ENCODE data around the gene NRIP1.

NRIP1 gene

GRCh38 chr21:15029077-15029476 lies 35.7 kb downstream of the NRIP1 start:
- TF ChIP-seq CTCF (IDR thresholded peaks at IDR 0.05; ENCODE audit: low read depth, low read length), result no peak
- no peak overlapping the region for H3K27ac ChIP-seq
- no peak overlapping the region for H3K4me3 ChIP-seq (ENCODE audit: low read depth, low read length)
- no peaks in the 10 kb centered on the region for H3K27me3 ChIP-seq (ENCODE audit: insufficient read depth, low read depth, severe bottlenecking)
- peaks cover 5% of the 10 kb centered on the region; the same call in 1 of the 2 replicates for H3K36me3 ChIP-seq
- H3K9me3 ChIP-seq (ENCODE audit: severe bottlenecking), result no peaks in the 10 kb centered on the region
- DNase-seq, result no peak

GRCh38 chr21:15028186-15028585 lies 36.6 kb downstream of the NRIP1 start:
- H3K27ac ChIP-seq, result no peak overlapping the region
- no peak for TF ChIP-seq CTCF (IDR thresholded peaks at IDR 0.05; ENCODE audit: low read depth, low read length)
- no peak for DNase-seq

GRCh38 chr21:15027056-15027455 lies 37.7 kb downstream of the NRIP1 start:
- Histone ChIP-seq H3K36me3 (no peaks in the 10 kb centered on the region; the same call in 1 of the 2 replicates), H3K27ac (no peak overlapping the region), H3K4me3 (ENCODE audit: low read depth, low read length) (no peak overlapping the region), H3K9me3 (ENCODE audit: severe bottlenecking) (no peaks in the 10 kb centered on the region), H3K27me3 (ENCODE audit: insufficient read depth, low read depth, severe bottlenecking) (no peaks in the 10 kb centered on the region)
- no peak for TF ChIP-seq CTCF (IDR thresholded peaks at IDR 0.05; ENCODE audit: low read depth, low read length)
- DNase-seq, result no peak

More at GRCh38 chr21:15028186-15028585, 36.6 kb downstream of the NRIP1 start:
- no peaks in the 10 kb centered on the region for H3K9me3 ChIP-seq (ENCODE audit: severe bottlenecking)
- H3K27me3 ChIP-seq (ENCODE audit: insufficient read depth, low read depth, severe bottlenecking), result no peaks in the 10 kb centered on the region
- H3K4me3 ChIP-seq (ENCODE audit: low read depth, low read length), result no peak overlapping the region
- H3K36me3 ChIP-seq, result peaks cover under 1% of the 10 kb centered on the region; the same call in 1 of the 2 replicates

- H3K36me3 ChIP-seq, result no peaks in the 10 kb centered on the region; the same call in 1 of the 2 replicates
- no peak for TF ChIP-seq CTCF (IDR thresholded peaks at IDR 0.05; ENCODE audit: low read depth, low read length)
- no peak overlapping the region for H3K27ac ChIP-seq
- DNase-seq, result no peak
- no peaks in the 10 kb centered on the region for H3K27me3 ChIP-seq (ENCODE audit: insufficient read depth, low read depth, severe bottlenecking)
- H3K4me3 ChIP-seq (ENCODE audit: low read depth, low read length), result no peak overlapping the region
- H3K9me3 ChIP-seq (ENCODE audit: severe bottlenecking), result no peaks in the 10 kb centered on the region
Observed at GRCh38 chr21:15026370-15026769, 38.4 kb downstream of the NRIP1 start.

- DNase-seq, result no peak
- Histone ChIP-seq H3K4me3 (ENCODE audit: low read depth, low read length) (no peak overlapping the region), H3K9me3 (ENCODE audit: severe bottlenecking) (no peaks in the 10 kb centered on the region), H3K36me3 (no peaks in the 10 kb centered on the region; the same call in 1 of the 2 replicates), H3K27me3 (ENCODE audit: insufficient read depth, low read depth, severe bottlenecking) (no peaks in the 10 kb centered on the region), H3K27ac (no peak overlapping the region)
- no peak for TF ChIP-seq CTCF (IDR thresholded peaks at IDR 0.05; ENCODE audit: low read depth, low read length)
Observed at GRCh38 chr21:15023776-15024175, 41.0 kb downstream of the NRIP1 start.

GRCh38 chr21:15022608-15023261 lies 42.1 kb downstream of the NRIP1 start:
- no peaks in the 10 kb centered on the region for H3K27me3 ChIP-seq (ENCODE audit: insufficient read depth, low read depth, severe bottlenecking)
- no peaks in the 10 kb centered on the region; the same call in 1 of the 2 replicates for H3K36me3 ChIP-seq
- H3K9me3 ChIP-seq (ENCODE audit: severe bottlenecking), result no peaks in the 10 kb centered on the region
- no peak overlapping the region for H3K27ac ChIP-seq
- no peak for DNase-seq
- no peak for TF ChIP-seq CTCF (IDR thresholded peaks at IDR 0.05; ENCODE audit: low read depth, low read length)
- H3K4me3 ChIP-seq (ENCODE audit: low read depth, low read length), result no peak overlapping the region

Measured in WERI-Rb-1 (cell line).